Measurements from ENCODE around the gene HSPH1. TPM values are rescaled to one million over a fixed set of nuclear protein-coding genes. Genes with fewer than 3 reads are reported as not detected.
A peak's percentile ranks its signal among the peaks of the same experiment; 100 is the strongest.

HSPH1 gene
- total and polyA plus RNA-seq, 10 of the 15 experiments (the other 5 are each of a cell fraction or from before 2014, with no cell fraction given), result 40.2 to 159 (median 92.6) TPM

DNA sequence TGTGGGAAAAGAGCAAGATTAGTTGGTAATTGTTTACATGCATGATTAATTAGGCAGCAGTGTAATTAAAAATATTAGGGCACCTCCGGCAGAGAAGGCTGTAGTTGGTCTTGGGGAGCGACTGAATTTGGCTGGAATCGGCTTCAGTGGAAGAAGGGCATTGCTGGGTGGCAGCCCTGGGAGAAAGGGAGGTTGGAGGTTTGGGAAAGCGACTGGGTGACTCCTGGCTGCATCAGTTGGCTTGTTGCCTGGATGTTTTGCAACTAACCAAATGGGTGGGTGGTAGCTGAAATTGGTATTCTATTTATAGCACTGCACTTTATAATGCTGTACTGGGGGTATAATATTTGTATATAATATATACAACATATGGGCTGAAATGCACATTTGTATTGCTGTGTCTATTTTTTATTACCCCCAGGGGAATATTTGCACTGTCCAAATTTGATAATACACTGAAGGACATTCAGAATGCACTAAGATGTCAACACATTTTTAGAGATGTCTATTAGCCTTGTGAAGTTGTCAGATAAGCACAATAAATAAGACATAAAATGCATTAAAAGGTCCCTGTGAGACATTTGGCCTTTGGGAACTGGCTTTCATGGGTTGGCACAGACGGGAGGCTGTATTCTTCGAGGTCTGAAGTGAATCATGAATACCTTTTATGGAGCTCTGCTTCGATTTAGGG, 39.8 kb upstream of the HSPH1 start:
- in situ Hi-C loops (cut with MboI) (no loop called here), intact Hi-C loops (cut with micrococcal nuclease; ENCODE audit: unreplicated experiment) (no loop called here)
- CTCF ChIA-PET, result interaction anchor here (0.6 to 1.6 kb wide), 7 partner anchors 18 to 158 kb away, joined by 3 to 5 read pairs (median 3); no protein-coding TSS in a partner anchor
- no peaks in the 10 kb centered on the region for H4K20me1 ChIP-seq (ENCODE audit: control insufficient read depth, insufficient read depth)
- 29% methylated on average over 7 of the region's 7 CpGs for WGBS (ENCODE audit: insufficient coverage, insufficient replicate concordance, low lambda C conversion rate, missing lambda C conversion rate)
- H3K27ac ChIP-seq (ENCODE audit: control insufficient read depth, insufficient read depth), result no peak overlapping the region
- no peaks in the 10 kb centered on the region for H3K9me3 ChIP-seq (replicated peaks; ENCODE audit: control insufficient read depth, insufficient read depth, low read length)
- H2AFZ ChIP-seq (ENCODE audit: control insufficient read depth, low read depth, low read length), result no peak overlapping the region
- no peaks in the 10 kb centered on the region for H3K79me2 ChIP-seq (ENCODE audit: control insufficient read depth, insufficient read depth, low read length)
- H3K4me1 ChIP-seq (ENCODE audit: control insufficient read depth, insufficient read depth, low read length), result peaks cover 6% of the 10 kb centered on the region
- H3K4me2 ChIP-seq (ENCODE audit: control insufficient read depth, insufficient read depth), result peak overlapping the region; percentile 66; the same call in 1 of the 2 replicates
- DNase-seq (ENCODE audit: low read depth, low spot score), result no peak
- H3K4me3 ChIP-seq, result peak overlapping the region; percentile 83; the same call in 1 of the 2 replicates
- FAIRE-seq, result no peak
- RAD21 ChIA-PET (ENCODE audit: unreplicated experiment), result no interaction called here
- POLR2A ChIA-PET, result interaction anchor here (0.7 kb wide), 1 partner anchor 41 kb away, joined by 5 read pairs; no protein-coding TSS in a partner anchor
- TSS peak; percentile 62 for BruUV-seq (replicated peaks)
- H3K9ac ChIP-seq (ENCODE audit: control insufficient read depth, insufficient read depth, low read length), result no peak overlapping the region
- TF ChIP-seq MEF2B (IDR thresholded peaks at IDR 0.05; ENCODE audit: partially characterized antibody, poor library complexity, severe bottlenecking) (peak; percentile 10), TAF1 (IDR thresholded peaks at IDR 0.05; ENCODE audit: borderline replicate concordance, low read depth, low read length) (no peak), MTA3 (IDR thresholded peaks at IDR 0.05; ENCODE audit: borderline replicate concordance, low read length) (no peak)
- no peak for ATAC-seq
- SMC1A ChIA-PET (ENCODE audit: uncharacterized antibody, unreplicated experiment), result interaction anchor here (0.6 to 1.3 kb wide), 5 partner anchors 22 to 438 kb away, joined by 3 to 4 read pairs (median 3); no protein-coding TSS in a partner anchor
- H3K27me3 ChIP-seq (replicated peaks in 1 of 2; ENCODE audit: control insufficient read depth in 2 of 2, insufficient read depth in 2 of 2, low read length in 1 of 2), result peaks cover 0 to 4% of the 10 kb centered on the region in 2 experiments; a peak in 2 of 4 replicates
- no peaks in the 10 kb centered on the region for H3K36me3 ChIP-seq (ENCODE audit: control insufficient read depth in 2 of 2, insufficient read depth in 2 of 2, low read length in 1 of 2)

DNA sequence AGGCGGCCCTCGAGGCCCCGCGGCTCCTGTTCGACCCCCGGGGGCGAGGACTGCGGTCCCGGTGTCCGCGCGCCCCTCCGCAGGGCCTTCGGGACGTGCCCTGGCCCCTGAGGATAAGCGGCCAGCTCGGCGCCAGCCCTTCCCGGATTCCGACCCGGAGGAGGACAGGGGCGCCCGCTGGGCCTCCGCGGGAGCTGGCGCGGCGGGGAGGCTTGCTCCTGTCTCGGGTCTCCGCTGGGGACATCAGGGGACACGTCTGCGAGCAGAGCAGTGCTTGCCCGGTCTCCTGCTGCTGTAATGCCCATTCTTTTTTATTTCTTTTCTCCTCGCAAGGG, 38.9 kb upstream of the HSPH1 start:
- ChIA-PET CTCF (interaction anchor here (0.8 to 1.1 kb wide), 7 partner anchors 19 to 617 kb away, joined by 3 to 4 read pairs (median 3); no protein-coding TSS in a partner anchor), RAD21 (ENCODE audit: unreplicated experiment) (no interaction called here), SMC1A (ENCODE audit: uncharacterized antibody, unreplicated experiment) (interaction anchor here (0.6 to 1.3 kb wide), 4 partner anchors 21 to 439 kb away, joined by 3 to 4 read pairs (median 3); no protein-coding TSS in a partner anchor), POLR2A (interaction anchor here (0.7 kb wide), 1 partner anchor 40 kb away, joined by 5 read pairs; no protein-coding TSS in a partner anchor)
- FAIRE-seq (no peak), DNase-seq (ENCODE audit: low read depth, low spot score) (no peak), ATAC-seq (peak; percentile 29)
- intact Hi-C loops (cut with micrococcal nuclease; ENCODE audit: unreplicated experiment), result no loop called here
- peak overlapping the region; percentile 87 for H2AFZ ChIP-seq (ENCODE audit: control insufficient read depth, low read depth, low read length)
- no TSS peak for BruUV-seq (replicated peaks)
- TF ChIP-seq LARP7 (IDR thresholded peaks at IDR 0.05) (0 out of 2 replicates have a peak, but pooled peaks have one; percentile 11), TARDBP (IDR thresholded peaks at IDR 0.05; ENCODE audit: borderline replicate concordance) (no peak), GATAD2B (conservative IDR thresholded peaks at IDR 0.05; ENCODE audit: low read depth) (no peak; the same call in 1 of the 2 replicates), RB1 (IDR thresholded peaks at IDR 0.05; ENCODE audit: borderline replicate concordance) (peak; percentile 52; the same call in 1 of the 2 replicates), SUPT20H (IDR thresholded peaks at IDR 0.05; ENCODE audit: borderline replicate concordance, control insufficient read depth, low read depth, low read length) (no peak), EED (IDR thresholded peaks at IDR 0.05; ENCODE audit: low read depth) (no peak), KDM1A (IDR thresholded peaks at IDR 0.05; ENCODE audit: borderline replicate concordance) (no peak), IKZF1 (conservative IDR thresholded peaks at IDR 0.05) (peak; percentile 24; the same call in 1 of the 2 replicates)
- 4% methylated on average over 31 of the region's 34 CpGs for WGBS (ENCODE audit: insufficient coverage, insufficient replicate concordance, low lambda C conversion rate, missing lambda C conversion rate)
- peaks cover 0 to 4% of the 10 kb centered on the region in 2 experiments; a peak in 2 of 4 replicates for H3K27me3 ChIP-seq (replicated peaks in 1 of 2; ENCODE audit: control insufficient read depth in 2 of 2, insufficient read depth in 2 of 2, low read length in 1 of 2)
- peak overlapping the region; percentile 83 for H3K4me3 ChIP-seq
- in situ Hi-C loops (cut with MboI), result no loop called here
- H3K27ac ChIP-seq (ENCODE audit: control insufficient read depth, insufficient read depth), result peak overlapping the region; percentile 31
- no peaks in the 10 kb centered on the region for H3K36me3 ChIP-seq (ENCODE audit: control insufficient read depth in 2 of 2, insufficient read depth in 2 of 2, low read length in 1 of 2)
- H3K9me3 ChIP-seq (replicated peaks; ENCODE audit: control insufficient read depth, insufficient read depth, low read length), result no peaks in the 10 kb centered on the region
- H4K20me1 ChIP-seq (ENCODE audit: control insufficient read depth, insufficient read depth), result no peaks in the 10 kb centered on the region
- H3K4me2 ChIP-seq (ENCODE audit: control insufficient read depth, insufficient read depth), result peak overlapping the region; percentile 66
- peak overlapping the region; percentile 60 for H3K9ac ChIP-seq (ENCODE audit: control insufficient read depth, insufficient read depth, low read length)
- no peaks in the 10 kb centered on the region for H3K79me2 ChIP-seq (ENCODE audit: control insufficient read depth, insufficient read depth, low read length)
- H3K4me1 ChIP-seq (ENCODE audit: control insufficient read depth, insufficient read depth, low read length), result peaks cover 6% of the 10 kb centered on the region
